ENCODE data around the gene MAN1A2. TPM values are rescaled to one million over a fixed set of nuclear protein-coding genes. Genes with fewer than 3 reads are reported as not detected.

MAN1A2 gene
- total RNA-seq, 1 donor from 2014 or later: 76.2 TPM

DNA sequence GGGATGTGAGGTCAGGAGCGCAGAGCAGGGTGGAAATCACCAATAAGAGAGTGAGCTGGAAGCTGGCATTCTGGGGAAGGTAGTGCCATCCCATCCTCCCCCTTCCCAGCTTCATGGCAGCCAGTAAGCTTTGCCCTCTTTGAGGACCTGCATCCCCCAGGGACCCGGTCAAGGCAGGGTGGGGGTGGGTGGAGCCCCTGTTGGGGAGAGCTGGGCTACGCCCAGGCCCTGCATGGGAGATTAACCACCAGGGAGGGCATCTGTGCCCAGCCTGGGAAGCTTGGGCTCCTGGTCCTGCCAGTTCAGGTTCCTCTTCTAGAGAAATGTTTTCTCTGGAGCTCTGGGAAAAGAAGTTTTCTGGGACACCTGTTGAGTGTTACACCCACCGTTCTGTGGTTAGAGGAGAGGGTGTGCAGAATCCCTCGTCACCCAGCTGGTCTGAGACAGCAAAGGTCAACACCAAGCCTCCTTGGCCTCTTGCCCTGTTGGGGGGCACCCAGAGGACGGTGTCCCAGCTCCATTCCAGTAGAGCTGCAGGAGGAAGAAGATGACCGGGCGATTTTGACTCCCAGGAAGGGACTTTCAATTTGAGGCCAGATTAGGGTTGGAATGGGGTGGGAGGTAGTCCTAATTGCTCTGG is 208.5 kb downstream of the MAN1A2 start:
- no peak for DNase-seq (ENCODE audit: low spot score)

DNA sequence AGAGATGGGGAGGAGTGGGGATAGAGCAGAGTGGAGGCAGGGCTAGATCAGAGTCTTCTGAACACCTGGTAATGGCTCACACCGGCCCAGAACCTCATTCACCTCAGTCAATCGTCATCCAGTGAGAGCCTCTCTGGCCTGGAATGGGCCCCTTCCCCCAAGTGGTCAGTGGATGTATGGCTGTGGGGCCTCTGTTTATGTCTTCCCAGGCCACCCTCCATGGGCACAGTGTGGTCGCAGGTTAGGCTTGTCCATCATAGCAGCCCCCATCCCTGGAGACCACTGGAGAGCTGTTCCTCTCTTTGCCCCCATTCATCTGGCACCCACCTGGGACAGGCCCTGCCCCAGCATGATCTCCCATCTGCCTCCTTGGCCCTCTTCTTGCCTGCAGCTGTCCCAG is 209.0 kb downstream of the MAN1A2 start:
- DNase-seq (ENCODE audit: low spot score): no peak

DNA sequence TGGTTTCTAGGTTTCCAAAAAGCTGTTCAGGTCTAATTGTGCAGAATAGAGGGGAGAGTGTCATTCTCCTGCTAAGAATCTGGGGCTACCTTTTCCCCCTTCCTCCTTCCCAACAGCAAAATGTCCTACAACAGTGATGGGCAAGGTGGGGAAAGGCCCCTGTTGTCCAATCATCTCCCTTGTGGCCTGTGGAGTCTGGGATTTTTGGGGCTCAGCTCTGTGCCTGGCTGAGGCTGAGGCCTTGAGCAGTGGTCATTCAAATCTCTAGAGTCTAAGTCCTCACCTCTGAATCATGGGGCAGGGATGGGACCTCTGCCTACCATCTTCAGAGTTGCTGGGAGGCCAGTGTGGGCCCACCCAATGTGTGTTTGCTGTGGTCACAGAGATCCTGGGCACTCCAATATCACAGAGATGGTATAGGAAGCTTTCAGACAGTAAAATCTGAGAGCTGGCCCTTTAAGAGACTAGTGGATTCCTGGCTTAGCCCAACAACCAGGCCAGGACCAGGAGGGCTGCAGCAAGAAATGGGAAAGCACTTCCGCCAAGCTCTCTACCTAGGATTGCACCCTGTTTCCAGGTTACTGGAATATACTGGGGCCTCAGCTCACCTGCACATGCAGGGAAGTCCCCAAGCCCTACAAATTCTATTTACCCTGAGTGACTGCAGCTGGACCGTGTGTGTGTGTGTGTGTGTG is 210.1 kb downstream of the MAN1A2 start:
- no peak for DNase-seq (ENCODE audit: low spot score)

DNA sequence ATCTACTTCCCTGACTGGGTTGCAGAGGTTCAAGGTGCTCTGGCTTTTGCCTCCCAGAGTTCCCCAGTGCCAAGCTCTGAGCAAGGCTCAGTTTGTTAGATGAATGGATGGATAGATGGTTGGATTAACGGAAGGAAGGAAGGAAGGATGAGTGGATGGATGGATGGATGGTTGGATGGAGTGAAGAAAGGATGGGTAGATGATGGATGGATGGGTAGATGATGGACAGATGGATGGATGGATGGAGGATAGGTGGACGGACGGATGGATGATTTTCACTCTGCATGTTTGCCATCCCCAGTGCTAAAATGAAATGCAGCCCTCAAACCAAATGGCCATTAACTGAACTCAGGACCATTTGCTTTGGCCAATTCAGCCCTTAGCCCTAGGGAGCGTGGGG is 211.2 kb downstream of the MAN1A2 start:
- no peak for DNase-seq (ENCODE audit: low spot score)

Other genes with a start within 250 kb of the MAN1A2 start
- gene TRIM45, start 245.7 kb upstream of the MAN1A2 start, total RNA-seq: 8.0 TPM
- 43.7 TPM for gene VTCN1, start 156.5 kb upstream of the MAN1A2 start, total RNA-seq
- gene TENT5C, start 238.6 kb downstream of the MAN1A2 start, total RNA-seq: 9.8 TPM

Measured in ureter (tissue), 1 donor.